ENCODE results near the gene PGS1.

GRCh38 chr17:78391051-78391431, 12.6 kb downstream of the PGS1 start:
- no peak for TF ChIP-seq POLR2A (IDR thresholded peaks at IDR 0.05; ENCODE audit: low read length)
- no peak for TF ChIP-seq GATA1 (IDR thresholded peaks at IDR 0.05; ENCODE audit: low read depth, low read length)

Measured in erythroblast (primary cell).